ENCODE measurements around the gene RPLP1.

DNA sequence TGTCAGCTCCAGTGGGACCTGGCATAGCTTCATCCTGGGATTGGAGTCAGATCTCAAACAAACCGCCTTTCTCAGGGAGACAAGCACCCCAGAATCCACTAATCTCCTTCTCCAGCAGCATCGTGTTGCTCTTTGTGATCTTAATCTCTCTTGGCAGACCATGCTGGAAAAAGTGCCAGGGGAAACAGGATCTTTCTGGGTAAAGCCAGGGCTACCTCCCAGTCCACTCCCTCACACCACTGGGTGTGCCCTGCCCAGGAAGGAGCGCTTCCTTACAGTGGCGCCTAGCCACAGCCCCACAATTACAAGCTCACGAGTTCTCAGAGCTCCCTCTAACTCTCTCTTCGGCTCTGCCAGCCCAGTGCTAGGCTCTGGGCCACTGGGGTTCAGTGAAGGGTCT, 32.2 kb downstream of the RPLP1 start:
- TF ChIP-seq, protein P1, sequence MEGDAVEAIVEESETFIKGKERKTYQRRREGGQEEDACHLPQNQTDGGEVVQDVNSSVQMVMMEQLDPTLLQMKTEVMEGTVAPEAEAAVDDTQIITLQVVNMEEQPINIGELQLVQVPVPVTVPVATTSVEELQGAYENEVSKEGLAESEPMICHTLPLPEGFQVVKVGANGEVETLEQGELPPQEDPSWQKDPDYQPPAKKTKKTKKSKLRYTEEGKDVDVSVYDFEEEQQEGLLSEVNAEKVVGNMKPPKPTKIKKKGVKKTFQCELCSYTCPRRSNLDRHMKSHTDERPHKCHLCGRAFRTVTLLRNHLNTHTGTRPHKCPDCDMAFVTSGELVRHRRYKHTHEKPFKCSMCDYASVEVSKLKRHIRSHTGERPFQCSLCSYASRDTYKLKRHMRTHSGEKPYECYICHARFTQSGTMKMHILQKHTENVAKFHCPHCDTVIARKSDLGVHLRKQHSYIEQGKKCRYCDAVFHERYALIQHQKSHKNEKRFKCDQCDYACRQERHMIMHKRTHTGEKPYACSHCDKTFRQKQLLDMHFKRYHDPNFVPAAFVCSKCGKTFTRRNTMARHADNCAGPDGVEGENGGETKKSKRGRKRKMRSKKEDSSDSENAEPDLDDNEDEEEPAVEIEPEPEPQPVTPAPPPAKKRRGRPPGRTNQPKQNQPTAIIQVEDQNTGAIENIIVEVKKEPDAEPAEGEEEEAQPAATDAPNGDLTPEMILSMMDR (IDR thresholded peaks at IDR 0.05) = no peak
- no peak for TF ChIP-seq POLR2A (IDR thresholded peaks at IDR 0.05)

All from lower leg skin (tissue), 3 donors.